Measurements from ENCODE around the gene MAGI2. TPM values are rescaled to one million over a fixed set of nuclear protein-coding genes. Genes with fewer than 3 reads are reported as not detected.

MAGI2 gene
- total RNA-seq, 1 donor from 2014 or later = 6.9 TPM

GRCh38 chr7:79286181-79286580 is 167.3 kb downstream of the MAGI2 start:
- Histone ChIP-seq H3K4me1 (no peaks in the 10 kb centered on the region), H3K27me3 (no peaks in the 10 kb centered on the region), H3K27ac (no peak overlapping the region), H3K9me3 (no peaks in the 10 kb centered on the region), H3K4me3 (no peak overlapping the region), H3K36me3 (no peaks in the 10 kb centered on the region)
- intact Hi-C loops (cut with DNase I) = no loop called here
- TF ChIP-seq CTCF (IDR thresholded peaks at IDR 0.05) = no peak
- no peak for TF ChIP-seq POLR2AphosphoS5 (IDR thresholded peaks at IDR 0.05; ENCODE audit: insufficient read depth in 1 of 2, low read depth in 1 of 2)
- no peak for TF ChIP-seq POLR2A (IDR thresholded peaks at IDR 0.05)
- DNase-seq (ENCODE audit: extremely low spot score in 2 of 2) = no peak

GRCh38 chr7:79285756-79286155 is 167.7 kb downstream of the MAGI2 start:
- TF ChIP-seq POLR2AphosphoS5 (IDR thresholded peaks at IDR 0.05; ENCODE audit: insufficient read depth in 1 of 2, low read depth in 1 of 2) = no peak
- TF ChIP-seq POLR2A (IDR thresholded peaks at IDR 0.05) = no peak
- no peak for TF ChIP-seq CTCF (IDR thresholded peaks at IDR 0.05)
- H3K27ac ChIP-seq = no peak overlapping the region
- H3K4me3 ChIP-seq = no peak overlapping the region
- no peaks in the 10 kb centered on the region for H3K27me3 ChIP-seq
- H3K4me1 ChIP-seq = no peaks in the 10 kb centered on the region
- H3K36me3 ChIP-seq = no peaks in the 10 kb centered on the region
- no peak for DNase-seq (ENCODE audit: extremely low spot score in 2 of 2)
- H3K9me3 ChIP-seq = no peaks in the 10 kb centered on the region
- intact Hi-C loops (cut with DNase I) = no loop called here

DNA sequence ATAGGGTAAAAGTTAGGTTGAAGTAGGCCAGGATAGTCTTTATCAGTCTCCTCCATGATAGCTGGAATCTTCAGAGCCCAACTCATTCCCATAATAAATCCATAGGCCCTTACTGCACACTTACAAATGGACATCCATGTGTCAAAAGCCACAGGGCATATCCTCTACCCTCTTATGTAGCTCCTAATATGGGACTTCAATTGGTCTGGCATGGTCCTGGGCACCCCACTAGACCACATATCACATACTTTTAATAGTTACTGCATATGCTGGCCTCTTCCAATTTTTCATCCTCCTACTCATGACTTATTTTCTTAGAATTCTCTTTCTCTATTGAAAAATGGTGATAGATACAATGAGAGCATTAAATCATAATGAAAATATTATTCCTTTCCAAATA is 169.3 kb downstream of the MAGI2 start:
- Histone ChIP-seq H3K36me3 (no peaks in the 10 kb centered on the region), H3K27me3 (no peaks in the 10 kb centered on the region), H3K4me1 (no peaks in the 10 kb centered on the region), H3K27ac (no peak overlapping the region), H3K4me3 (no peak overlapping the region), H3K9me3 (no peaks in the 10 kb centered on the region)
- intact Hi-C loops (cut with DNase I) = no loop called here
- TF ChIP-seq POLR2AphosphoS5 (IDR thresholded peaks at IDR 0.05; ENCODE audit: insufficient read depth in 1 of 2, low read depth in 1 of 2) (no peak), POLR2A (IDR thresholded peaks at IDR 0.05) (no peak), CTCF (IDR thresholded peaks at IDR 0.05) (no peak)
- no peak for DNase-seq (ENCODE audit: extremely low spot score in 2 of 2)

DNA sequence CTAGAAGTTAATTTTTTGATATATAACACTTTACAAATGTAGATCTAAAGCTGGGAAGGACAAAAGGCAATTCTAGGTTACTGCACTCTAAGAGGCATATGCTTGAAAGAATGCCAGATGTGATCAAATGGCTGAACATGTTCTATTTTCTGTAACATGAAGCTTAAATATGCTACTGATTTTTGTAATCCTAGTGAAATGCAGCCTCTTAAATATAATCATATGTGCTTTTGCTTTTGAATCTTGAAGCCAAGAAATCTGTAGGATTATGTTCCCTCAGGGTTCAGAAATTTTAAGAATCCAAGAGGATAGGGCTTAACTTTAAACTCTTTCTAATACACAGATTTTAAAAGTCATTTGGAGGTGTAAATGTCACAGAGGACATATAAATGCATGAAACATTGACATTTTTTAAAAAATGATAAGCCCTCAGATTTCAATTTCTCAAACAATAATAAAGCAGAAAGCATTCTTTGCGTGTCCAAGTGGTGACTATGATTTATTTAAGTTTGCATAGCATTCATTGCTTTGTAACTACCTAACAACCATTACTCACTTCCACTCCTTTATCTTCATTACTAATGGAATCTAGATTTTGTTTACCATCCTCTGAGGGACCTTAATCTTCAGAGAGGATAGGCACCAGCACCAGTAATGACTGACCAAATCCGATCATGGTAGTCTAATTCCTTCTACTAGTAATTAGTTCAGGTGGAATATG is 170.4 kb downstream of the MAGI2 start:
- no peaks in the 10 kb centered on the region for H3K27me3 ChIP-seq
- TF ChIP-seq POLR2AphosphoS5 (IDR thresholded peaks at IDR 0.05; ENCODE audit: insufficient read depth in 1 of 2, low read depth in 1 of 2) (no peak), POLR2A (IDR thresholded peaks at IDR 0.05) (no peak), CTCF (IDR thresholded peaks at IDR 0.05) (no peak)
- no peak for DNase-seq (ENCODE audit: extremely low spot score in 2 of 2)
- H3K4me1 ChIP-seq = no peaks in the 10 kb centered on the region
- no peak overlapping the region for H3K4me3 ChIP-seq
- no peaks in the 10 kb centered on the region for H3K36me3 ChIP-seq
- H3K27ac ChIP-seq = no peak overlapping the region
- intact Hi-C loops (cut with DNase I) = no loop called here
- no peaks in the 10 kb centered on the region for H3K9me3 ChIP-seq

DNA sequence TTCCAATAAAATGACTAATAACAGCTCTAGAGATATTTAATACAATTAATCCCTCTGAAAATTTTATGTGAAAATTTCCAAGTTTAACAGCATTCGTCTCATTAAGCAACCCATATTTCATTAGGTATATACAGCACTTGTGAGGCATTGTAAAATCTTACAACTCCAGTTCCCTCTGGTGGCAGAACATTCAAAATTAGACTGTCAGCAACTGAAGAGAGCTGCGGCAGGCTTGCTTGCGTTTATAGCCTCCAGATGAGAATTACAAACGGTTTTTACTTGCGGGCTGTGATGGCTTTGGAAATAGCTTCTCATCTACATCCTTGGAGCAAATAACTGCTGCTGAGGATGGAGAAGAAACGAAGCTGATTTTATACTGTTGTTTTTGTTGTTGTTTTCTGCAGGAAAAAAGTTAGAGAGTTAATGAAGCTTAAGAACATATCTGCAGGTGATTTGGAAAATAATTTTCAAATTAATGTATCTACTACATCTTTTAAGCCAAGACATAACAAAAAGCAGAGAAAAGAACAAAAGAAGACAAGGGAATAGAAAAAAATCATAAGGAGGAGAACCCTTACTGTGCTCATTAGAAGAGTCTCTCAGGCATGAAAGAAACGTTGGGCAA is 171.3 kb downstream of the MAGI2 start:
- DNase-seq (ENCODE audit: extremely low spot score in 2 of 2) = no peak
- TF ChIP-seq POLR2A (IDR thresholded peaks at IDR 0.05) (no peak), CTCF (IDR thresholded peaks at IDR 0.05) (no peak), POLR2AphosphoS5 (IDR thresholded peaks at IDR 0.05; ENCODE audit: insufficient read depth in 1 of 2, low read depth in 1 of 2) (no peak)
- Histone ChIP-seq H3K4me3 (no peak overlapping the region), H3K4me1 (no peaks in the 10 kb centered on the region), H3K27me3 (no peaks in the 10 kb centered on the region), H3K27ac (no peak overlapping the region), H3K9me3 (no peaks in the 10 kb centered on the region), H3K36me3 (no peaks in the 10 kb centered on the region)
- intact Hi-C loops (cut with DNase I) = no loop called here
